GM21717 (cell line): ENCODE measurements around the gene QKI.
A peak's percentile ranks its signal among the peaks of the same experiment; 100 is the strongest.
"Not testable (repeated sequence)": the region's sequence is repeated elsewhere in the genome, so short reads cannot be mapped to it uniquely, and the experiment has no call there.

Experiments used
- ATAC-seq: cut with Tn5 transposase; IDR thresholded peaks from one replicate; pipeline ENCODE4 v1.9.1; 2021; ENCODE audit warnings: mild to moderate bottlenecking, moderate library complexity; ENCODE audit not compliant: unreplicated experiment

The QKI gene

DNA sequence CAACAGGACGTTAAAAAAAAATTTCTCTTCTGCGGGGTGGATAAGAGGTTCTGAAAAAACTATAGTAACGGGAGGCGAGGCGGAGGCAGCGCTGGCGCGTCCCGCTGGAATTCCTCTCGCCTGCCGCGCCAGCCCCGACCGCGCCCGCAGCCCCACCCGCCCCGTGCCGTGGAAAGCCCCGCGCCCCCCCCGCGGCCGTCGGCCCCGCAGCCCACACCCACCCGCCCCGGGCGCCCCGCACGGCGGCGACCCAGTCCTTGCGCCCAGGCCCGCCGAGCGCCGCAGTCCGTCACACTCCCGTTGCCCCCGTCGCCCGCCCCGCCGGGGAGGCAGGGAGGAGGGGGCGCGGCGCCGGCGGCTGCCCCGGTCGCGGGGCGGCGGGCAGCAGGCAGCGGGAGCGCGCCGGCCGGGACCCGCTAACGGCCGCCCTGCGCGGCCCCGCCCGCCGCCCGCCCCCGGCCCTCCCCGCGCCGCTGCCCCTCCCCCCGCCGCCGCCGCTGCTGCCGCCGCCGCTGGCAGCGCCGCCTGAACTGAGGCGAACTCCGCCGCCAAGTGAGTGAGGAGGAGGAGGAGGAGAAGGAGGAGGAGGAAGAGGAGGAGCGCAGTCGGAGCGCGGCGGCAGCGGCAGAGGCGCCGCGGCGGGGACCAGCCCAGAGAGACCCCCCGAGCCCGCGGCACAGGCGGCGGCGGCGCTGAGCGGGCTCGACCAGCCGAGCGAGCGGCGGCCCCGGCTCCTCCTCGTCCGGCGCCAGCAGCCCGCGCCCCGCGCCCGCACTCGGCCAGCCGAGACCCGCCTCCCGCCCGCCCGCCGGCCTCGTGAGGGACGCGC lies at the start of gene QKI:
Gene QKI, plus strand, starts transcription at position 602 of the 829 bp plus-strand sequence. CDS start 476 bp downstream, outside the sequence.
- ATAC-seq = peak; percentile 36

DNA sequence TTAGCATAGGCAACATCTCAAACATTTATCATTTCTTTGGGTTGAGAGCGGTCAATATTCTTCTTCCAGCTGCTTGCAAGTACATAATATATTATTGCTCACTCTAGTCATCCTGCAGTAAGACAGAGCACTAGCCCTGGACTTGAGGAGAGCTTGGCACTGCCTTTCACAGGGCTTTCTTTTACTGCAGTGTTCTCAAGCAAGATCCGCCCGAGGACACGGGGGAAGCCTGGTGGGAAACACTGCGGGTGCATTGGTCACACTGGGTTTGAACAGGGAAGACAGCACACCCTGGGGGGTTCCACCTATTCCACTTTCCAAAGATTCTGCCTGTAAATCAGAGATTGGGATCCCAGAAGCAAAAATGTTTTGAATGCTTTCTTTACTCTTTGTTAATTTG lies 48.2 kb upstream of the QKI start:
- no peak for ATAC-seq

DNA sequence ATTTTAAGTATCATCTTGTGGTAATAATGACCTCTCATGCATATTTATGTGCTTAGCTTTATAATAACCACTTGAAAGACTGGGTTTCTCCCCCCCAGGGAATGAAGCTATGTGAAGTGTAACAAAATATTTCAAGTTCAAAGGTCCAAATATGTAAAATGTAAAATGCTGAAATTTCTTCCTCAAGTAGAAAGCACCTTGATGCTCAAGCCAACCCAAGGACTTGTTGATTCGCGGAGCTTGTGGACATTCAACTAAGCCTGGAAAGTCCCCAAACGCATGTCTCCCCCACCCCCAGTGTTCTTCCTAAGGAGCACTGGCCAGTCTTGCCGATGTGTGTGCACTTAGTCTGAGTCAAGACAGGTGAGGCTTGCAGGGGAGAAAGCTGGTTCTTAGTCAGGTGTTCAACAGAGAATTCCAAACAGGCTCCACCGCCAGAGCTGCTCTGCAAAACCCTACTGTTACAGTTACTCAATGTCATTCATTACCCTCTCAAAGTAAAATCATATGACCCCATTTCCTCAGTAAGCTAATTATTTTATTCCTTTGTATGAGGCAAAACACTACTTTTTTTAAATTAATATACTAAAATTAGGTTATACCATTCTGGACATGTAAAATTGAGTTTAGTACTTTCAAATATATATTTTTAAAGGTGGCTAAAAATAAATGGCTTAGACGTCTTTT lies 46.9 kb upstream of the QKI start:
- ATAC-seq = no peak

DNA sequence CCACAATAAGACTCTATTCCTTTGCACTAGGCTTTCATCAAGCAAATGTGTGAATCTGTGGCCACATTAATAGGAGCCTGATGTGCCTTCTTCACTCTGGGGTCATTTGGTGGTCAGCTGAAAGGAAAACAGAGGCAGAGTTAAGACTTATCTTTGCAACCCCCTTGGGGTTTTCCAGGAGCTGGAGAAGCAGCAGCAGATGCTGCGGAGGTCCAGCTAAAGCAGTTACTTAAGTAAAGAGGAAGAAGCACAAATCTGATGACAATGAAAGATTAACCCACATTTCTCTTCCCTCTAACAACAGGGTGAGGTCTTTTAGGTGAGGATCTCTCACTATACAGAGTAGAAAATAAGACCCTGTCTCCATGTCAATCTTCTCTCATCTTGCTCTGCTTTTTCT lies 45.4 kb upstream of the QKI start:
- no peak for ATAC-seq

DNA sequence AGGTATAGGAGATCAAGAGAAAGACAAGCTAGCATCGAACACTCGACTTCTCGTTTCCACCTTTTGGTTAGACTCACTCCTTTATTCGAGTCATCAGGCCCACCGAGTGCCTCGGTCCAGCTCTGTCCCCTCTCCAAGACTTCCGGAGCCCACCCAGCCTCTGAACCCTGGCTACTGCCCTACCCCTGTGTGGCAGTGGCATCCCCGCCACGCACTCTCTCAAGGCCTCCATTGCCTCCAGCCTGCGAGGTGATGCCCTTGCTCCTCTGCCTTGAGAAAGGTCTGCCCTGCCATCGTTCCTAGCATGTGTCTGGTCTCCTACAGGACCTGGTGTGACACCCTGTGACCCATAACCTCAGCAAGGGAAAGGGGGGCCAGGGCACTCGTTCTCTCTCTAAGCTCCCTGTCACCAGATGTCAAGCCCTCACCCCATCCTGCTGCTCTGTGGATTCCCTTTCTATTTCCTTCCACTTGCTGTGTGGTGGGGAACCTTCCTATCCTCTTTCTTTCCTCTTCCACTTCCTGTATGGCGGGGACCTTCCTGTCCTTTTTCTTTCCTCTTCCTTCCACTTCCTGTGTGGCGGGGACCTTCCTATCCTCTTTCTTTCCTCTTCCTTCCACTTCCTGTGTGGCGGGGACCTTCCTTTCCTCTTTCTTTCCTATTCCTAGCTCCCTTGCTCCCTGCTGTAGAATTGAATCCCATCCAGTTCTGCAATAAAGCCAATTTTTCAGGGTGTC lies 44.7 kb upstream of the QKI start:
- no peak for ATAC-seq

DNA sequence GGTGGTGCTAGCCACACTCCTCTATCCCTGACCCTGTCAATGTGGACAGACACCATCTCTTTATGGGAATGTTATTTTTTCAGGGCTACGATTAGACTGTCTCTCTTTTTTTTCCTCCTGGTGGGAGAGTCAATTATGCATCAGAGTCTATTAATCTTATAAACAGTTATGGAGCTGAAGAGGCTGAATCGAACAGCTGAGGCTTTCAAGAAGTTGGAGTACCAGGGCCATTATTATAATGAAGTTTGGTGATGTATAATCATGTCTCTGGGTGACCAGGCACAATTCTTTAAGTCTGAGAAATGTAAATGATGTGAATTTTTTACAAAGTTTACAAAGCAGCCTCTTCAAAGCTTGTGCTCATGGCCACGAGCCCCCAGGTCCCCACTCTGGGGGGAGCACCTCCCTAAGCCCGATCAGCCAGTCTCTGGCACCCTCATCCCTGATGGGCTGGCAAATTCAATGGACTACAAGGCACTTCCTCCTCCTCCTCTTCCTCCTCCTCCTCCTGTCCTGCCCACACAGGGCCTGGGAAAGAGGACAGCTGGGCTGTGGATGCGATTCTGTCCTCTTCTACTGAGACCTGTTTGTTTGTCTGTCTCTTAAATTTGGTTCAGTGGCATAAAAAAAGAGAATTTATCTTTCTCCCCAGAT lies 43.9 kb upstream of the QKI start:
- no peak for ATAC-seq

DNA sequence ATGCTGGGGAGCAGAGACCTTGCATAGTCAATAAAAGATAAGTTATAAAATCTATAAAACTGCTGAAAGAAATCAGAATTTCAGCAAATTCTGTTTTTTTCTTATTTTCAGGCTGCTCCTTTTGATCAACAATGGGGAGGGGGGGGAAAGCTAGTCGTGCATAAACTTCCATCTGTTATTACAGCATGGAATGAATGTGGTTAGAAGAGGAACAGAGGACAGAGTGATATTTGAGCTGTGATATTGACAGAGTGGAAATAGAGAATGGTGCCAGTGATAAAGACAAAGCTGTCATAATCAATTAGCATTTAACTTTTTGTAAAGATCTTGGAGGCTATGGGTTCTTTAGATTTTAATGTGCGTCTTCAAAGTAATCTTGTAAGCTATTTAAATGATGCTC lies 43.4 kb upstream of the QKI start:
- no peak for ATAC-seq

DNA sequence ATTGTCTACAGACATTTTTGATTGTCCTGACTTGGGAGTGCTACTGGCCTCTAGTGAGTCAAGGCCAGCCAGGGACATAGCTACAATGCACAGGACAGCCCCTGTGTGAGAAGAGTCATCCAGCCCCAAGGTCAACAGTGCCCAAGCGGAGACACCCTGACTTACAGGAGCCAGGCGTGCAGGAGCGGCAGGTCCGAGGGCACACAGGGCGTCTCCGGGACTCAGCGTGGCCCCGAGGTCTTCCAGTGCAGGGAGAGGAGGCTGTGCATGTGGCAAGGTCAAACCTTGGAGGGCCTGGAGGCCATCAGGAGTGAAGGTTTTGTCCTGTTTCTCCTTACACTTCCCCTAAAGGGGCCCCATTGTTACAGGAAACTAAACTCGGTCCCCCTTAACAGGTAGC lies 41.3 kb upstream of the QKI start:
- ATAC-seq = no peak

DNA sequence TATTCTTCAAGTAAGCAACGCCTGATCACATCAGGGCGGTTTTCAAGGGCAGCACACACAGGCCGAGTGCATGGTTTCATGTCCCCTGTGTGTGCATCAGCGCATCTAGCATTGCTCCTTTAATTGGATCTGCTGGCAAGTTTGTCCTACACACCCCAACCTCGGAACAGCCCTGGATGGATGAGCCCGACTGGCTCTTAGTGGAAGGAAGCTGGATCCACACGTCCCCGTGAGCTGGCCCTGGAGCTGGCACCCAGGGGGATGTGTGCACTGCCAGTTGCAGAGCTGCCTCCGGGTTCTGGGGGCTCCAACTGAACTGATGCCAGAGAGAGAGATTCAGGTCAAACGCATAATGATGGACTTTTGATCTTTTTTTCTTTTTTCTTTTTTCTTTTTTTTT lies 39.2 kb upstream of the QKI start:
- no peak for ATAC-seq

DNA sequence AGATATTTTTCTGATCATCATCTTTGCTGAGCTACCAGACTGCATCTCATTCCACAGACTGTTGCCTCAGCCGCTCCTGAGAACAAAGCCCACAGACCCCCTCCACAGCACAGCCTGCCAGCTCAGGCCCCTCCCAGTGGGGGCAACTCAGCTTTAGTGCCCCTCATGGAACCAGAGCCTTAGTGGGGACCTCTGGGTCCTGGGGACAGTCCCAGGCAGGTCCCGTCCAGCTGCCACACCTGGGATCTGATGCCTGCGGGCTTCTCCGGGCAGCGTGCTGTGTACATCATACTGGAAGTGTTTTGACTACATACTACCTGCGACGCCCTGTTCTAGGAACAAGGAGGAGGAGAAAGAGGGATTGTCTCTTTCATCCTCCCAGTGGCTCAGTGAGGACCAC lies 38.3 kb upstream of the QKI start:
- no peak for ATAC-seq

DNA sequence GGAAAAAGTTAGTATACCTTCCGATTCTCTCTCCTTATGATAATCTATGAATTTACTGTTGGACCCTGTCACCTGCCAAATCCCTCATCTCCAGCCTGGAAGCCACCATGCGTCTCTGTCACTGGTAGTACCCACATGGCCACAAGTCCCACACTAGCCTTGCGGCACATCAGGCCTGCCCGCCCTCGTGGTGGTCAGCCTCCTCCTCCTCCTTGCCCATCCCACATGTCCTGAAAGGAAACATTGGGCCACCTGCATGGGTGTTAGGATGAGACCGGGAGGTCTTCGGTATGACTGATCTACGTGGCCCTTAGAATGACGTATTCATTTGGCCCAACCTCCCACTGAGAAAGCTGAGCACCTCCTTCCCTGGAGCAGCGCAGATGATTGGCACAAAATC lies 37.0 kb upstream of the QKI start:
- ATAC-seq = no peak

DNA sequence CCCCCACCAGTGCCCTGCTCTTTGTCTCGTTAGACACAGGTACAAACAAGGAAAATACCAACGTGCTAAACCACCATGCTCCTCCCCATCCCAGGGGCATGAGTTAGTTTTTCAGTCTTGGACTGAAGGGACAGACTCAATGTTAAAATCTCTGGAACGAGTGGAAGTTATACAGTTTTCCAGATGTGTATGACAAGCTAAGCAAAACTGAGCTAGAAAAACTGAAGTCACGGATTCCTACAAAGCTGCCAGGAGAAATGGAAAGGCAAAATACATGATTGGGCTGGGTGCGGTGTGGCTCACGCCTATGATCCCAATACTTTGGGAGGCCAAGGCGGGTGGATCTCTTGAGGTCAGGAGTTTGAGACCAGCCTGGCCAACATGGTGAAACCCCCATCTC lies 34.3 kb upstream of the QKI start:
- no peak for ATAC-seq

DNA sequence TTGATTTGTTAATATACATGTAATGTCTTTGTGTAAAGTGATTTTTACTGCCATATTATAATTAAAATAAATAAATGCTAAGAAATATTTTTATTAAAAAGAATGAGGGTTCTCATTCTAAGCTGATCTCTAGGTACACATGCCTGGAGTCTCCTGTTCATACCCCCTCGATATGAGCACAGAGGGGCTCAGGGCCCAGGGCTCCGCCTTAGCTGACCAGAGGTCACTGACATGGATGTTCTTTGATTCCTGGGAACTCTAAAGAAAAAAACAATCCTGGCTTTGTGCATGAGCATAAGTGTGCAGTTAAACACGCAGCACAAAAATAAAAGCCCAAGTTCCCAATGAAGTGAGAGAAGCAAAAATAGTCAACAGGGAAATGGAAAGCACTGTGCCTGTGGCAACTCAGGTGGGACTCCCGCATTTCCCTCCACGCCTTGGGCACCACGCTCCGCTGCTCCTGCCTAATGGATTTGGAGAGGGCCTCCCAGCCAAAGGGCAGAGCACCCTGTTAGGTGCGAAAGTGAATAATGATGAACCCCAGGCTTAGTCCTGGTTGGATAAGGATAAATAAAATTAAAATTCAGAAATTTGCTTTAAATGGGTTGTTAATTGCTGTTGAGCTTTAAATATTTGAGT lies 33.3 kb upstream of the QKI start:
- ATAC-seq = no peak

DNA sequence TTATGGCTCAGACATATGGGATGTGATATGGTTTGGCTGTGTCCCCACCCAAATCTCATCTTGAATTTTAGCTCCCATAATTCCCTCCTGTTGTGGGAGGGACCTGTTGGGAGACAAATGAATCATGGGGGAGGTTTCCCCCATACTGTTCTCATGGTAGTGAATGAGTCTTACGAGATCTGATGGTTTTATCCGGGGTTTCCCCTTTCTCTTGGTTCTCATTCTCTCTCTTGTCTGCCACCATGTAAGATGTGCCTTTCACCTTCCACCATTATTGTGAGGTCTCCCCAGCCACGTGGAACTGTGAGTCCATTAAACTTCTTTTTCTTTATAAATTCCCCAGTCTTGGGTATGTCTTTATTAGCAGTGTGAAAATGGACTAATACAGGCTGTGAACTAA lies 31.1 kb upstream of the QKI start:
- not testable (repeated sequence) for ATAC-seq

DNA sequence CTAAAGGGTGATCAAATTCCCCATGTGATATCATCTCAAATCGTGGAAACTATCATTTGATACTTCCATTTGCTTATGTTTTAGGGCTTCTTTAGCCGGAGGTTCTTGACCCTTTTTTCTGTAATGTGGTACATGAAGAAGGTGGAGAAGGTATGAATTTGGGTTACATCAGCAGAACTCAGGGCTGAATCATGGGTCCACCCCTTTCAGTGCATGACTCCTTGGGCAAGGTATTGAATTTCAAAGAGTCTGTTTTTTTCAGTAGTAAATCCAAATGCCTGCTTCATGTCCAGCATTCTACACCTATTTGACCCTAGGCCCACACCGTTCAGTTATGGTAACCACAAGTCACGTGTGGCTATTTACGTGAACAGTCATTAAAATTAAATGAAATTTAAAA lies 30.6 kb upstream of the QKI start:
- ATAC-seq = no peak

DNA sequence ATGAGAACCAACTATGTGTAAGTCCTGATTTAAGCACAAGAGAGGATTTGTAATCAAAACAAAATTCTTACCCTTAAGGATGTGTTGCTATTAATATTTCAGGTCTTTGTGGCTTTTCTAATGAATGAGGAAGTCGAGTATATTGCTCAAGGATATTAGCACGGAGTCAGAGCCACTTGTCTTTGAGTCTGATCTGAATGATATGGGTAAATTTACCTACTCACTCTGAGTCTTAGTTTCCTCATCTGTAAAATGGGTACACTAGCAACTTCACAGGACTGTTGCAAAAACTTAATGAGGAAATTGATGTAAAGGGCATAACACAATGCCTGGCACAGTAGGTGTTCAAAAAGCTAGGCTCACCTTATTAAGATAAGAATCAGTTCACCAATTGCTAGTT lies 30.0 kb upstream of the QKI start:
- no peak for ATAC-seq

DNA sequence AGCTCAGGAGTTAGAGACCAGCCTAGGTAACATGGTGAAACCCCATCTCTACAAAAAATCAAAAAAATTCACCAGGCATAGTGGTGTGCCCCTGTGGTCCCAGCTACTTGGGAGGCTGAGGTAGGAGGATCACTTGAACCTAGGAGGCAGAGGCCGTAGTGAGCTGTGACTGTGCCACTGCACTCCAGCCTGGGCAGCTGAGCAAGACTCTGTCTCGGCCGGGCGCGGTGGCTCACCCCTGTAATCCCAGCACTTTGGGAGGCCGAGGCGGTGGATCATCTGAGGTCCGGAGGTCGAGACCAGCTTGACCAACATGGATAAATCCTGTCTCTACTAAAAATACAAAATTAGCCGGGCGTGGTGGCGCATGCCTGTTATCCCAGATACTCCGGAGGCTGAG lies 29.0 kb upstream of the QKI start:
- ATAC-seq = not testable (repeated sequence)

DNA sequence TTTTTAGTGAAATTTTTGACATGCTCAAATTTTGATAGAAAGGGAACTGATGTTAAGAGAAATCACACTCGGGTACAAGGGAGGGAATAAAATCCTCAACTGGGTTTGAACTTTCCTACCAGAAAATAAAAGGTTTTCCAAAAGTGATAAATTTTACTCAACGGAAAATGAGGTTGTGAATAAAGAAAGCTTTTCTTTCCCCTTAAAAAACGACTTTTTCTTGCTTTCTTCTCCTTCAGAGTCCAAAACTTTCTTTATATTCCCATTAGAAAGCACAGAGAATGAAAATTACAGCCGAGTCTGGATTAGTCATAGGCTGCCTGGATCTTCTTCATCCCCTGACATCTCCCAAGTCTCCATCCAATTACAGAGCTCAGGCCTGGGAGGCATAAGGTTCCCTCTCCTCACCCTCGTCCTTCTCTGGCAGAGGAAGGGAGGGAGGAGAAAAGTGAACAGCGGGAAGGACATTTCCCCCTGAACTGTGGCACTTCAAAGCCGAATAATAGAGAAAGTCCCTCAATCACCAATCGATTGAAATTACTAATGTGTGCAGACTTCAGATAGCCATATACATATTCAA lies 28.1 kb upstream of the QKI start:
- no peak for ATAC-seq

DNA sequence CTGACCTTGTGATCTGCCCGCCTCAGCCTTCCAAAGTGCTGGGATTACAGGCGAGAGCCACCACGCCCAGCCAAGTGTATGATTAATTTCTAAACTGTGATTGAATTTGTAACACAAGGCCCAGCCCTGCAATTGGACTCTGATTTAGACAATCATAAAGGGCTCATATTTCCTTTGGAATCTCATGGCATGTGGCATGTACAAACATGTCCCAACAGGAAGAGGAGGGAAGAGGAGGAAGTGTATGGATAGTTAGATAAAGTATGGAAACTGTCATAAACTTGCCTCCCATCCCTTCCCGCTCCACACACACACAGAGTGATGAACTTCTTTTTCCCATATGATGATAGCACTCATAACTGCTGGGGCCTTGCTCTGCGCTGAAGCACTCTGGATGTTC lies 27.2 kb upstream of the QKI start:
- ATAC-seq = no peak

DNA sequence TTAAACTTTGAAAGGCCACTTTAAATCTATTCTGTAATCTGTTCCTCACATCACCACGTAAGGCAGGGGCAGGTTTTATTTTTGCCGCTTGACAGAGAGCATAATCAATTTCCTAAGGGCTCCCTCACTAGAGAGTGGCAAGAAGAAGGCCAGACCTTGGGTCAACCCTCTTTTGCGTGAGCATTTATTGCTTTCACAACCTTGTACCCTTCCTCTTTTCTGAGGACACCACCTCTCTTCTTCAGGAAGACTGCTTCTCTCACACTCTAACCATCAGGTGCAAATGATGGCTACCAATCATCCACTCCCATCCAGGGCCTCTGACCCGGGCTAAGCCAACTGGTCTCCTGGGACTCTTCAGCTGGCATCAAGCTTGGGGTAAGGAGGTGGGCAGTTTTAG lies 25.2 kb upstream of the QKI start:
- ATAC-seq = no peak

DNA sequence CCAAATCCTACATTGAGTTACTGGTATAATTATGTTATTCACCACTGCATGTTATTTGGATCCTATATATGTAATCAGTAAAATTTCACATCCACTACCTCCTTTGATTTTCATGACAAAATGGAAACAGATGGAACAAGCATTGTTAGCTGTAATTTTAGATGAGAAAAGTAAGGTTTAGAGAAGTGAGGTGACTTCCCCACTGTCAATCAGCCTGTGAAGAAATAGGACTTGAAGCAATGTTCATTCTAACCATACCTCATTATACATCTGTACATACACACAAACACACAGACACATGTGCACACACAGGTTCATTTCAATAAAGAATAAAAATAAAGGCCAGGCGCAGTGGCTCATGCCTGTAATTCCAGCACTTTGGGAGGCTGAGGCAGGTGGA lies 23.7 kb upstream of the QKI start:
- ATAC-seq = no peak
